Testis (tissue), 3 donors: ENCODE results near the gene CDX2. TPM values are rescaled to one million over a fixed set of nuclear protein-coding genes. Genes with fewer than 3 reads are reported as not detected.

Experiments
- DNase-seq: peaks from one replicate; pipeline ENCODE4 v3.0.0-alpha.2; 2019
- H3K27ac ChIP-seq, 2 donors: fragments of 200-600 bp; sonication (generic); one replicate each; pipeline ENCODE4 v1.5.1; 2019
- H3K27me3 ChIP-seq: fragments of 200-600 bp; sonication (generic); one replicate; pipeline ENCODE4 v1.5.1; 2019
- H3K36me3 ChIP-seq: fragments of 200-600 bp; sonication (generic); one replicate; pipeline ENCODE4 v1.5.1; 2017; ENCODE audit warnings: low read depth; ENCODE audit errors: missing control alignments
- H3K4me1 ChIP-seq: fragments of 200-600 bp; sonication (generic); one replicate; pipeline ENCODE4 v1.5.1; 2019
- H3K4me3 ChIP-seq, 2 donors: fragments of 200-600 bp; sonication (generic); one replicate each; pipeline ENCODE4 v1.5.1; 2017 to 2019
- H3K9me3 ChIP-seq: fragments of 200-600 bp; sonication (generic); one replicate; pipeline ENCODE4 v1.5.1; 2017
- POLR2A ChIP-seq: fragments of 450-650 bp; IDR thresholded peaks from one replicate; pipeline ENCODE4 v1.6.1; 2017; ENCODE audit warnings: antibody characterized with exemption, mild to moderate bottlenecking, moderate library complexity
- WGBS, 2 donors: methylation state at CpG; one replicate each; pipeline ENCODE4 v1.1.5; 2018; 5-methylcytosine and 5-hydroxymethylcytosine counted together
- intact Hi-C: fragments of 100-400 bp; cut with DNase I; formaldehyde crosslinking; loops from one replicate; pipeline ENCODE4 v1.15.1; 2023; ENCODE audit warnings: low total_unique reads
- polyA plus RNA-seq: library from polyadenylated mRNA; stranded (reverse); fragments of 350-450 nt; fragmentation: Illumina TruSeq; extraction: RNeasy Lipid Tissue Mini Kit (QIAGEN cat#74804); gene quantifications from one replicate; pipeline ENCODE4 v1.2.3, GENCODE V29; 2014; ENCODE audit warnings: low read depth, low replicate concordance; ENCODE audit not compliant: insufficient read depth
- total RNA-seq, 2 donors: library from RNA; depleted of rRNA; stranded (reverse); fragments of >200 nt; gene quantifications; one replicate each; pipeline ENCODE4 v1.2.3, GENCODE V29; 2016
- TF ChIP-seq, protein P1 (sequence below), 3 experiments: fragments of 450-650 bp in 2 of 3; fragments of 200-600 bp in 1 of 3; sonication (generic) in 1 of 3; IDR thresholded peaks; one replicate each; pipeline ENCODE4 v1.5.1; 2016 to 2019; ENCODE audit warnings: antibody characterized with exemption in 3 of 3, mild to moderate bottlenecking in 2 of 3, moderate library complexity in 1 of 3

The CDX2 gene
- total and polyA plus RNA-seq, 3 donors from 2014 or later, result 0.06 to 0.08 TPM; not detected in 1

DNA sequence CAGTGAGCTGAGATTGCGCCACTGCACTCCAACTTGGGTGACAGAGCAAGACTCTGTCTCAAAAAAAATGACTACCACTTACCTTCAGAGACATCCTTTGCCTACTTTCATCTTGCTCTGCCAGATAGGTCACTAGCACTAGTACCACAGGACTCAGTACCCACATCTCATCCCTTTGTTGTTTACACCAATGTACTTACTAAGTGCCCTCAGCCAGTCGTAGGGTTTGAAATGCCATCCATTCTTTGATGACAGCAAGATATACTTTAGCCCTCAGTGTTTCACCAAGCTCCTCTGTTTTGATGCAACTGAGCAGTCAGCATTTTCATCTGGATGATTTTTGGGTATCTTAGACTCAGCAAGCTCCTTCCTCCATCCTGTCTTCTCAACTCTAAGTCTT, 13.2 kb upstream of the CDX2 start:
- 54 to 71% methylated on average over 2 of the region's 2 CpGs for WGBS, 2 donors
- no peaks in the 10 kb centered on the region for H3K27me3 ChIP-seq
- DNase-seq, result no peak
- no peaks in the 10 kb centered on the region for H3K9me3 ChIP-seq
- TF ChIP-seq, protein P1, sequence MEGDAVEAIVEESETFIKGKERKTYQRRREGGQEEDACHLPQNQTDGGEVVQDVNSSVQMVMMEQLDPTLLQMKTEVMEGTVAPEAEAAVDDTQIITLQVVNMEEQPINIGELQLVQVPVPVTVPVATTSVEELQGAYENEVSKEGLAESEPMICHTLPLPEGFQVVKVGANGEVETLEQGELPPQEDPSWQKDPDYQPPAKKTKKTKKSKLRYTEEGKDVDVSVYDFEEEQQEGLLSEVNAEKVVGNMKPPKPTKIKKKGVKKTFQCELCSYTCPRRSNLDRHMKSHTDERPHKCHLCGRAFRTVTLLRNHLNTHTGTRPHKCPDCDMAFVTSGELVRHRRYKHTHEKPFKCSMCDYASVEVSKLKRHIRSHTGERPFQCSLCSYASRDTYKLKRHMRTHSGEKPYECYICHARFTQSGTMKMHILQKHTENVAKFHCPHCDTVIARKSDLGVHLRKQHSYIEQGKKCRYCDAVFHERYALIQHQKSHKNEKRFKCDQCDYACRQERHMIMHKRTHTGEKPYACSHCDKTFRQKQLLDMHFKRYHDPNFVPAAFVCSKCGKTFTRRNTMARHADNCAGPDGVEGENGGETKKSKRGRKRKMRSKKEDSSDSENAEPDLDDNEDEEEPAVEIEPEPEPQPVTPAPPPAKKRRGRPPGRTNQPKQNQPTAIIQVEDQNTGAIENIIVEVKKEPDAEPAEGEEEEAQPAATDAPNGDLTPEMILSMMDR (IDR thresholded peaks at IDR 0.05), result no peak
- no peak for TF ChIP-seq POLR2A
- H3K27ac ChIP-seq, result no peak overlapping the region
- intact Hi-C loops, result loop anchor here (10.0 kb wide), 1 partner anchor 618 kb away; no protein-coding TSS in a partner anchor
- H3K4me3 ChIP-seq, result no peak overlapping the region
- no peaks in the 10 kb centered on the region for H3K36me3 ChIP-seq
- H3K4me1 ChIP-seq, result peaks cover 7% of the 10 kb centered on the region

DNA sequence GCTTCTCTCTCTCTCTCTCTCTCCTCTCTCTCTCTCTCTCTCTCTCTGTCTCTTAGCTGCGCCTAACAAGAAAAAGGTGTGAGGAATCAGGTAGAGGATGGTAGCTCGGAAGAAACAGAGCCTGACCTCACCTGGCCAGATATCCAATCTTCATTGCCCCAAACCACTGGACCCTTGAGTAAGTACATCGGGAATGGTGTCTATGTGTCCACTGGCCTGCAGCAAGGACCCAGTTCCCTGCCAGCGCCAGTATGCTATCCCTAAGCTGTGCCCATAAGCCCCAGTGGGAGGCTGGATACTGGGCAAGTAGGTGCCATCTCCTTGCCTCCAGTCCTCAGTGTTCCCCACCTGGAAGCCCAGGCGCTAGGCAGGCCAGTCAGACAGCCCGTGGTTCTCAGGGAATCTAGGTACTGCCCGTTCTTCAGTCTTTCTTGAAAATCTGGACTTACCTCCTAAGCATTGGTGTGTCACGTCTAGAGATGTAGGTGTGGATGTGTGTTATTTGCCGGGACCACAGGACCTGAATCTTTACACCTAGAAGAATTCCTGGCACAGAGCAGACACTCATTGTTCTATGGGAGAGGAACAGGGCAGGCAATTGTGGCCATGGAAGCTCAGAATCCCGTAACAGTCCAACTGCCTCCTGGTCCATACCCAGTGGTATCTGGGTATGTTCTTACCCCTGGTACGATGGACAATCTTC, 12.0 kb upstream of the CDX2 start:
- Histone ChIP-seq H3K27ac (no peak overlapping the region), H3K27me3 (no peaks in the 10 kb centered on the region), H3K36me3 (no peaks in the 10 kb centered on the region), H3K9me3 (no peaks in the 10 kb centered on the region), H3K4me1 (peaks cover 7% of the 10 kb centered on the region), H3K4me3 (no peak overlapping the region)
- TF ChIP-seq, protein P1 (IDR thresholded peaks at IDR 0.05), result no peak
- TF ChIP-seq POLR2A, result no peak
- no peak for DNase-seq
- intact Hi-C loops, result loop anchor here (10.0 kb wide), 1 partner anchor 616 kb away; no protein-coding TSS in a partner anchor
- 23 to 25% methylated on average over 11 of the region's 11 CpGs for WGBS, 2 donors

DNA sequence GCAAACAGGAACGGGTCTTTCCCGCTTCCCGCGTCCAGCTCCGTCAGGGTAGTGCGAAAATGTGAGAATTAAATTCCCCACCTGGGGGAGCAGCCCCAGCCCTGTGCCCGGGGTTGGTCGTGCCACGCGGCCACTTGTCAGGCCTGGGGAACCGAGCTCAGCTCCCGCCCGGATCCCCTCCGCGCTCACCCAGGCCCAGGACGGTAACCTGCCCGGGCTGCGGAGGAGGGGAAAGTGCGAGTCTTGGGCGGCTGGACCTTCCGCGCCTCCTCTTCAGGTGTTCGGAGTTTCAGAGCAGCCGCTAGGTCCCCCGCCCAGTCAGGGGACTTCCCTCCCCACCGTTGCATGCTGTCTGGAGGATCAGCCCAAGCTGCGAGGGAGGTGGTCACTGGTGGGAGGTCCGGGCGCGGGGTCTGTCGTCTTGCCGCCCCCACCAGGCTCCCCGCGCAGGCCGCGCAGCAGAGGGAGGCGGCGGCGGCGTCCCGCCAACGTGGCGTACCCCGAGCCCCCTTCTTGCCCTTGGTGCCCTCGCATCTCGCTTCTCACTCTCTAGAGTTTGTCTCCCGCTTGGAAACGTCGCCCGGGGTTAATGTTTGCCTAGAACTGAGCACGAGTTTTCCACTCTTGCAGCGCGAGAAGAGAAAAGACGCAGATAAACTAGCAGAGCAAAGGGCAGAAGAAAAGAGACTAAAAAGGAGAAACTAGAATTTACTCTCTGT, 11.3 kb upstream of the CDX2 start:
- Histone ChIP-seq H3K9me3 (no peaks in the 10 kb centered on the region), H3K27ac (no peak overlapping the region), H3K4me3 (no peak overlapping the region), H3K4me1 (peaks cover 10% of the 10 kb centered on the region), H3K36me3 (no peaks in the 10 kb centered on the region), H3K27me3 (no peaks in the 10 kb centered on the region)
- TF ChIP-seq, protein P1 (IDR thresholded peaks at IDR 0.05), result no peak
- WGBS, 2 donors, result 1 to 3% methylated on average over 20 to 53 of the region's 54 CpGs
- DNase-seq, result no peak
- intact Hi-C loops, result loop anchor here (10.0 kb wide), 1 partner anchor 616 kb away; no protein-coding TSS in a partner anchor

DNA sequence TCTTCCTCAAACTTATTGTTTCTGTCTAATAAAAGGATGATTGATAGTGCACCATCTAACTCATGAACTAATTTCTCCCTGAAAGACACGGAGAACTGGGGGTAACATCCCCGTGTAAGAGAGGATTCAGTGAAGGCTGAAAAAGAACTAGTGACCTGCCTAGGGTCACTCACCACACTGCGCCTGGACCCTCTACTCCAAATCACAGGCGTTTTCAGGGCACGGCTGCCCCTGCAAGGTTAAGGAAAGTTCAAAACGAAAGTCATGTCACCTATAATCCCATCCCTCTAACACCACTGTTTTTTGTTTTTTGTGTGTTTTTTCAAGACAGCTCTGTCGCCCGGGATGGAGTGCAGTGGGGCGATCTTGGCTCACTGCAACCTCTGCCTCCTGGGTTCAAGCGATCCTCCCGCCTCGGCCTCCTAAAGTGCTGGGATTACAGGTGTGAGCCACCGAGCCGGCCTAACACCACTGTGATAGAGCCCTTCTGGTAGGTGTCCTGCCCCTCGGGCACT, 10.7 kb upstream of the CDX2 start:
- Histone ChIP-seq H3K9me3 (no peaks in the 10 kb centered on the region), H3K4me1 (peaks cover 11% of the 10 kb centered on the region), H3K36me3 (no peaks in the 10 kb centered on the region), H3K4me3 (no peak overlapping the region), H3K27me3 (no peaks in the 10 kb centered on the region), H3K27ac (no peak overlapping the region)
- no peak for DNase-seq
- intact Hi-C loops, result loop anchor here (10.0 kb wide), 1 partner anchor 615 kb away; no protein-coding TSS in a partner anchor
- TF ChIP-seq POLR2A, result no peak
- TF ChIP-seq, protein P1 (IDR thresholded peaks at IDR 0.05), result no peak
- 7 to 12% methylated on average over 9 to 15 of the region's 15 CpGs for WGBS, 2 donors
